GM15510 (cell line): ENCODE data around the gene SCN4A.
"Not testable (repeated sequence)": the region's sequence is repeated elsewhere in the genome, so short reads cannot be mapped to it uniquely, and the experiment has no call there.

Experiments used
- POLR2A ChIP-seq: IDR thresholded peaks from 3 replicates; pipeline ENCODE4 v1.6.1; 2011; ENCODE audit warnings: borderline replicate concordance; ENCODE audit not compliant: insufficient read length; ENCODE audit errors: extremely low read depth

Gene SCN4A

GRCh38 chr17:63918789-63919305, 53.9 kb downstream of the SCN4A start, which contains the start of gene GH1:
GH1 (minus strand) TSS chr17:63918839; CDS start chr17:63918776, 63 bp downstream.
- not testable (repeated sequence) for TF ChIP-seq POLR2A

DNA sequence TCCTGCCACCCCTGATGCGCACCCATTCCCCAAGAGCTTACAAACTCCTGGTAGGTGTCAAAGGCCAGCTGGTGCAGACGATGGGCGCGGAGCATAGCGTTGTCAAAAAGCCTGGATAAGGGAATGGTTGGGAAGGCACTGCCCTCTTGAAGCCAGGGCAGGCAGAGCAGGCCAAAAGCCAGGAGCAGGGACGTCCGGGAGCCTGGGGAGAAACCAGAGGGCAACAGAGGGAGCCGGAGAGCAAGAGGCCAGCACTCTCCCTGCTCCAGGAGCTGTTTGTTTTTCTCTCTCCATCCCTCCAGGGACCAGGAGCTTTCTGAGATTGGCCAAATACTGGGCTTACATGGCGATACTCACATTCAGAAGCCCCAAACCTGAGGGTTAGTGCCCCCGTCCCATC, 54.4 kb downstream of the SCN4A start:
- no peak for TF ChIP-seq POLR2A

DNA sequence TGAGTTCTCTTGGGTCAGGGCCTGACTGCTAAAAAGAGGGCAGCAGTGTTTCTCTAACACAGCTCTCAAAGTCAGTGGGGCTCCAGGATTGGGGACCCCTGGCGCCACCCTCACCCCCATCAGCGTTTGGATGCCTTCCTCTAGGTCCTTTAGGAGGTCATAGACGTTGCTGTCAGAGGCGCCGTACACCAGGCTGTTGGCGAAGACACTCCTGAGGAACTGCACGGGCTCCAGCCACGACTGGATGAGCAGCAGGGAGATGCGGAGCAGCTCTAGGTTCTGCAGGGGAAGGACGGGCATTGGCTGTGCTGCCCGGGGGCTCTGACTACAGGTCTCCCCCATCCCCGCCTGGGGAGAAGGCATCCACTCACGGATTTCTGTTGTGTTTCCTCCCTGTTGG, 55.1 kb downstream of the SCN4A start:
- no peak for TF ChIP-seq POLR2A

GRCh38 chr17:63916566-63917185, 56.0 kb downstream of the SCN4A start:
- no peak for TF ChIP-seq POLR2A

- no peak for TF ChIP-seq POLR2A
Observed at GRCh38 chr17:63914471-63914870, 58.2 kb downstream of the SCN4A start.

GRCh38 chr17:63911657-63912100, 61.0 kb downstream of the SCN4A start:
- TF ChIP-seq POLR2A: no peak

DNA sequence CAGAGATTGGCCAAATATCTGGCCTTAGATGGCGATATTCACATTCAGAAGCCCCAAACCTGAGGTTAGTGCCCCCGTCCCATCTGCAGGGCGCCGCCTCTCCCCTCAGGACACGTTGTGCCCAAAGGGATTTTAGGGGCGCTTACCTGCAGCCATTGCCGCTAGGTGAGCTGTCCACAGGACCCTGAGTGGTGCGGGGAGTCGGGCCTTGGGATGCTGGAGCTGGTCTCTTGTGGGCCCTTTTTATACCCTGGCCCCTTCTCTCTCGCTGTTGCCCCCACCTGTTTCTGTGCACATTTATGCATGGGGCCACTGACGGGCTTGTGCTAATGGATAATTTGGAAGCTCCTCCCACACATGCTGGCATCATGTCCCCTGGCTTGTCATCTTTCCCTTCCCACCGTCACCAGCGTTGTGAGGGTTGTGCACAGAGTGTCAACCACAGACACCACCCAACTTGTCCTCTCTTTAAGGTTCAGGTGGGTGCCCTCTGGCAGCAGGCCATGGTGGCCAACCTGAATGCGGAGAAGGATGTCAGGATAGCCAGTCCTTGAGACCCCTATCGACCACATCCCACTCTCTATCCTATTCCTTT, 61.6 kb downstream of the SCN4A start, which contains the start of gene CSHL1:
CSHL1 (minus strand) TSS at position 218 of the 595 bp plus-strand sequence; CDS start at position 156, 62 bp downstream.
- no peak for TF ChIP-seq POLR2A

DNA sequence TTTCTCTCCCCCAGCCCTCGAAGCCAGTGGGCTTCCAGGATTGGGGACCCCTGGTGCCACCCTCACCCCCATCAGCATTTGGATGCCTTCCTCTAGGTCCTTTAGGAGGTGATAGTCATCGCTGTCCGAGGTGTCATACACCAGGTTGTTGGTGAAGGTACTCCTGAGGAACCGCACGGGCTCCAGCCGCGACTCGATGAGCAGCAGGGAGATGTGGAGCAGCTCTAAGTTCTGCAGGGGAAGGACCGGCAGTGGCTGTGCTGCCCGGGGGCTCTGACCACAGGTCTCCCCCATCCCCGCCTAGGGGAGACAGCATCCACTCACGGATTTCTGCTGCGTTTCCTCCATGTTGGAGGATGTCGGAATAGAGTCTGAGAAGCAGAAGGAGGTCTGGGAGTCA, 62.6 kb downstream of the SCN4A start:
- no peak for TF ChIP-seq POLR2A

DNA sequence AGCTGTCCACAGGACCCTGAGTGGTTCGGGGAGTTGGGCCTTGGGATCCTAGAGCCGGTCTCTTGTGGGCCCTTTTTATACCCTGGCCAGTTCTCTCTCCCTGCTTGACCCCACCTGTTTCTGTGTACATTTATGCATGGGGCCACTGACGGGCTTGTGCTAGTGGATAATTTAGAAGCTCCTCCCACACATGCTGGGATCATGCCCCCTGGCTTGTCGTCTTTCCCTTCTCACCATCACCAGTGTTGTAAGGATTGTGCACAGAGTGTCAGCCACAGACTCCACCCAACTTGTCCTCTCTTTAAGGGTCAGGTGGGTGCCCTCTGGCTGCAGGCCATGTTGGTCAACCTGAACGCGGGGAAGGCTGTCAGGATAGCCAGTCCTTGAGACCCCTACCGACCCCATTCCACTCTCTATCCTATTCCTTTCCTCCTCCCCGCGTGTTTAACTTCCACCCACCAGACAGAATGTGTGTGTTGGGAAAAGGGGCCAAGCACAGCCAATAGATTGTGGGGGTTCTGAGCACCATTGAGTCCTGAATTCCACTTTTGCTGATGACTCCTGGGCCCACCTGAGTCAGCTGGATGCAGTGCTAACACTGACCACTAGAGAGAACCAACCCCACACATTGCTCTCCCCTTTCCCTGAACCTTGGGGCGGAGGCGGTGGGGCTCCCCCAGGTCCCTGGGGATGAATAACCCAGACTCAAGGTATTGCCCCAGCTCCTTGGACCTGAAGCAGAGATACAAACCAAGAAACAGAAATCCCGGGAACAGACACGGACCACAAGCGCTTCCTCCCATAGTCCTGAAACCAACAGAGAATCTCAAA, 76.0 kb downstream of the SCN4A start, which contains the start of gene CSH1:
CSH1 (minus strand) TSS at position 51 of the 831 bp plus-strand sequence. CDS start 63 bp downstream, outside the sequence.
- not testable (repeated sequence) for TF ChIP-seq POLR2A
